Lung (tissue), 12 donors: ENCODE results near the gene ODF4. TPM values are rescaled to one million over a fixed set of nuclear protein-coding genes. Genes with fewer than 3 reads are reported as not detected.

Experiments
- ATAC-seq: fragments of 200-7000 bp; cut with Tn5 transposase; one replicate; pipeline ENCODE4 v1.9.1; 2020; ENCODE audit warnings: moderate number of reproducible peaks; ENCODE audit not compliant: insufficient read depth, low FRiP score
- DNase-seq, 3 donors: peaks; one replicate each; pipeline ENCODE4 v3.0.0-alpha.2; 2013 to 2017
- H3K27ac ChIP-seq, 2 donors: one replicate each; pipeline ENCODE4 v1.5.1; 2013; ENCODE audit warnings: mild to moderate bottlenecking in 2 of 2, moderate library complexity in 2 of 2, control low read depth in 1 of 2, inconsistent platforms in 1 of 2, low read depth in 1 of 2, low read length in 1 of 2
- H3K27me3 ChIP-seq, 3 donors: one replicate each; pipeline ENCODE4 v1.5.1; 2013; ENCODE audit warnings: low read length in 2 of 3; ENCODE audit not compliant: control insufficient read depth in 3 of 3, insufficient read depth in 3 of 3
- H3K36me3 ChIP-seq, 4 donors: one replicate each; pipeline ENCODE4 v1.5.1; 2013; ENCODE audit warnings: low read length in 4 of 4, mild to moderate bottlenecking in 1 of 4, moderate library complexity in 1 of 4; ENCODE audit not compliant: control insufficient read depth in 4 of 4, insufficient read depth in 4 of 4
- H3K4me1 ChIP-seq, 5 donors: one replicate each; pipeline ENCODE4 v1.5.1; 2013; ENCODE audit warnings: low read length in 5 of 5, mild to moderate bottlenecking in 2 of 5, moderate library complexity in 1 of 5; ENCODE audit not compliant: control insufficient read depth in 5 of 5, insufficient read depth in 5 of 5
- H3K4me3 ChIP-seq: one replicate; pipeline ENCODE4 v1.5.1; 2013; ENCODE audit warnings: mild to moderate bottlenecking, control low read depth, moderate library complexity
- H3K9ac ChIP-seq, 2 donors: one replicate each; pipeline ENCODE4 v1.5.1; 2013; ENCODE audit warnings: low read length in 2 of 2, control low read depth in 1 of 2; ENCODE audit not compliant: insufficient read depth in 1 of 2
- H3K9me3 ChIP-seq, 4 donors: one replicate each; pipeline ENCODE4 v1.5.1; 2013; ENCODE audit warnings: low read length in 3 of 4, mild to moderate bottlenecking in 1 of 4, moderate library complexity in 1 of 4; ENCODE audit not compliant: control insufficient read depth in 4 of 4, insufficient read depth in 3 of 4
- WGBS, 2 donors: extraction: QIAGEN DNeasy Blood & Tissue Kit; methylation state at CpG; one replicate each; pipeline ENCODE4 v1.1.7; 2013; 5-methylcytosine and 5-hydroxymethylcytosine counted together
- polyA plus RNA-seq, 2 donors: library from polyadenylated mRNA; stranded (reverse); fragments of 200-250 nt; gene quantifications; one replicate each; pipeline ENCODE4 v1.2.1, GENCODE V29; 2013
- total RNA-seq, 2 donors: library from RNA; depleted of rRNA in 1 of 2; stranded (reverse); fragments of >200 nt in 1 of 2; gene quantifications; one replicate each; pipeline ENCODE4 v1.2.1, GENCODE V29; 2014 to 2021
- TF ChIP-seq, protein P1 (sequence below): IDR thresholded peaks from 2 replicates; pipeline ENCODE4 v1.5.1; 2012; ENCODE audit warnings: mild to moderate bottlenecking; ENCODE audit errors: control extremely low read depth, extremely low read depth
- donor health status: control.
- donor health status: control.
- donor health status: Bipolar disorder and iron deficiency.
- donor health status: healthy.
- donor health status: DM: yes; HTN: yes; CAD: no.

ODF4 gene
- total and polyA plus RNA-seq, 4 donors = not detected

DNA sequence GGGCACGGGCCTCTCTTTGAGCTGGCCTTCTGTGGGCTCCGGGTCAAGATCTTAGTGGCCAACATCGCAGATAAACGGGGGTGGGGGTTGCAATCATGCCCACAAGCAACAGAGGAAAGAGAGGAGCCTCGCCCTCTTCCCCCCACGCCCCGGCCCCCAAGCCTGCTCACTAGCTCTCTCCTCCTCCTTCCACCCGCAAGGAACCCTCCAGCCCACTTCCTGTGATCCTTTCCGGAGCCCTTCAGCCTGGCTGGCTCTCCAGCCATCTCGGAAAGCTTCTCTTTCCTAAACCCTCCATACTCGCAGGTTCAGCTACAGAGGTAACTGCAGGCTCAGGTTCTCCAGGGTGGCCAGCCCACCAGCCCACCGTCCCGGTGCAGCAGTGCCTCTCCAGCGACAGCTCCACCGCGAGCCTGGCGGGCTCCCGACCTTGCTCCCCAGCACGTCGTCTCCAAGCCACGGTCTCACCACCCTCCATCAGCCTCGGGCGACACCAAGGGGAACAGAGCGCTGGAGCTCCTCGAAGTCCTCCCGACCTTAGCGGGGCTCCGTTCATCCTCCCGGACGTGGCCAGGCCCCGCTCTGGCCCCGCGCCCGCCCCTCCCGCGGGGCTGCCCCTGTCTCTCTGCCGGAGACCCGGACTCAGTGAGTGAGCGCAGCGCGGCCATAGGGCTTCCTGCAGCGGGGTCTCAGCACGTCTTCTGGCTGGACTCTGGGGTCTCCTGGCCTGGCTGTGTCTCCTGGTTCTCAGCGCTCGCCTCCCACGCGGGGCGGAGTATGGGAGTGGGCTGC lies 12.9 kb upstream of the ODF4 start:
- peaks cover 0 to 9% (median 5%) of the 10 kb centered on the region in 5 donors for H3K4me1 ChIP-seq
- H3K4me3 ChIP-seq = peak overlapping the region; percentile 39
- ATAC-seq (no peak), DNase-seq (peak; percentile 72 to 81 (median 73))
- no peaks in the 10 kb centered on the region for H3K9me3 ChIP-seq
- TF ChIP-seq, protein P1, sequence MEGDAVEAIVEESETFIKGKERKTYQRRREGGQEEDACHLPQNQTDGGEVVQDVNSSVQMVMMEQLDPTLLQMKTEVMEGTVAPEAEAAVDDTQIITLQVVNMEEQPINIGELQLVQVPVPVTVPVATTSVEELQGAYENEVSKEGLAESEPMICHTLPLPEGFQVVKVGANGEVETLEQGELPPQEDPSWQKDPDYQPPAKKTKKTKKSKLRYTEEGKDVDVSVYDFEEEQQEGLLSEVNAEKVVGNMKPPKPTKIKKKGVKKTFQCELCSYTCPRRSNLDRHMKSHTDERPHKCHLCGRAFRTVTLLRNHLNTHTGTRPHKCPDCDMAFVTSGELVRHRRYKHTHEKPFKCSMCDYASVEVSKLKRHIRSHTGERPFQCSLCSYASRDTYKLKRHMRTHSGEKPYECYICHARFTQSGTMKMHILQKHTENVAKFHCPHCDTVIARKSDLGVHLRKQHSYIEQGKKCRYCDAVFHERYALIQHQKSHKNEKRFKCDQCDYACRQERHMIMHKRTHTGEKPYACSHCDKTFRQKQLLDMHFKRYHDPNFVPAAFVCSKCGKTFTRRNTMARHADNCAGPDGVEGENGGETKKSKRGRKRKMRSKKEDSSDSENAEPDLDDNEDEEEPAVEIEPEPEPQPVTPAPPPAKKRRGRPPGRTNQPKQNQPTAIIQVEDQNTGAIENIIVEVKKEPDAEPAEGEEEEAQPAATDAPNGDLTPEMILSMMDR = no peak
- H3K9ac ChIP-seq = peak overlapping the region; percentile 46 to 87
- H3K27ac ChIP-seq = peak overlapping the region; percentile 54 to 77
- H3K36me3 ChIP-seq = no peaks in the 10 kb centered on the region
- no peaks in the 10 kb centered on the region for H3K27me3 ChIP-seq
- WGBS, 2 donors = 2% methylated on average over 47 to 48 of the region's 48 CpGs

- WGBS, 2 donors = 13 to 14% methylated on average over 25 of the region's 25 CpGs
- H3K4me3 ChIP-seq = peak overlapping the region; percentile 39
- H3K4me1 ChIP-seq = peaks cover 0 to 9% (median 5%) of the 10 kb centered on the region in 5 donors
- no peaks in the 10 kb centered on the region for H3K27me3 ChIP-seq
- H3K9me3 ChIP-seq = peaks cover 0 to 3% (median 0%) of the 10 kb centered on the region in 4 donors
- no peak for DNase-seq
- TF ChIP-seq, protein P1 = no peak
- peak overlapping the region; percentile 54 to 77 for H3K27ac ChIP-seq
- no peak for ATAC-seq
- peak overlapping the region; percentile 46 to 55 for H3K9ac ChIP-seq
- no peaks in the 10 kb centered on the region for H3K36me3 ChIP-seq
Observed at GRCh38 chr17:8327303-8327649, 12.4 kb upstream of the ODF4 start.

GRCh38 chr17:8332128-8332527 lies 7.5 kb upstream of the ODF4 start:
- H3K4me1 ChIP-seq = peaks cover 0 to 9% (median 3%) of the 10 kb centered on the region in 5 donors
- TF ChIP-seq, protein P1 = no peak
- peak overlapping the region in 1 of 2 donors; percentile 14 for H3K27ac ChIP-seq
- no peak overlapping the region for H3K4me3 ChIP-seq
- H3K27me3 ChIP-seq = no peaks in the 10 kb centered on the region
- H3K9me3 ChIP-seq = peaks cover 0 to 3% (median 0%) of the 10 kb centered on the region in 4 donors
- ATAC-seq (no peak), DNase-seq (no peak)
- 88 to 97% methylated on average over 2 of the region's 2 CpGs for WGBS, 2 donors
- no peaks in the 10 kb centered on the region for H3K36me3 ChIP-seq
- no peak overlapping the region for H3K9ac ChIP-seq

DNA sequence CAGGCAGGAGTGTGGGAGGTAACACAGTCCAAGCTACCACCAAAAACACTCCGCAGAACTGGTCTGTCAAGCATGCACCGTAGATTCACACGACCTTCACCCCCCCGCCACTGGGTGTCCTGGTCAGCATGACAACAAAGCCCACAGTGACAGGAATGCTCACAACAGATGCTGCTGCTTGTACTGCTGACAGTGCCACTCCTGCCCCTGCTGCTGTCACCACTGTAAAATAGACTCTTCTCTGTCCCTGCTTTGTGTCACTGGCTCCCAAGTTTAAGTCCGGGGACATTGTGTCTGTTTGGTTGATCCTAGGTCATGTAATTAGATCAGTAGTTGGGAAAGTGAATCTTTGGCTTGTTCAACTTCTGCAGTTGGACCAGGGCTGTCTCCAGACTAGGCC lies 7.0 kb upstream of the ODF4 start:
- Histone ChIP-seq H3K27ac (no peak overlapping the region), H3K4me1 (peaks cover 0 to 4% (median 0%) of the 10 kb centered on the region in 5 donors), H3K27me3 (no peaks in the 10 kb centered on the region), H3K36me3 (no peaks in the 10 kb centered on the region), H3K4me3 (no peak overlapping the region), H3K9ac (no peak overlapping the region), H3K9me3 (peaks cover 0 to 3% (median 0%) of the 10 kb centered on the region in 4 donors)
- TF ChIP-seq, protein P1 = no peak
- DNase-seq = no peak
- WGBS, 2 donors = 52 to 76% methylated on average over 5 of the region's 5 CpGs
- no peak for ATAC-seq
